ENCODE data around the gene WASHC4.

The WASHC4 gene, protein sequence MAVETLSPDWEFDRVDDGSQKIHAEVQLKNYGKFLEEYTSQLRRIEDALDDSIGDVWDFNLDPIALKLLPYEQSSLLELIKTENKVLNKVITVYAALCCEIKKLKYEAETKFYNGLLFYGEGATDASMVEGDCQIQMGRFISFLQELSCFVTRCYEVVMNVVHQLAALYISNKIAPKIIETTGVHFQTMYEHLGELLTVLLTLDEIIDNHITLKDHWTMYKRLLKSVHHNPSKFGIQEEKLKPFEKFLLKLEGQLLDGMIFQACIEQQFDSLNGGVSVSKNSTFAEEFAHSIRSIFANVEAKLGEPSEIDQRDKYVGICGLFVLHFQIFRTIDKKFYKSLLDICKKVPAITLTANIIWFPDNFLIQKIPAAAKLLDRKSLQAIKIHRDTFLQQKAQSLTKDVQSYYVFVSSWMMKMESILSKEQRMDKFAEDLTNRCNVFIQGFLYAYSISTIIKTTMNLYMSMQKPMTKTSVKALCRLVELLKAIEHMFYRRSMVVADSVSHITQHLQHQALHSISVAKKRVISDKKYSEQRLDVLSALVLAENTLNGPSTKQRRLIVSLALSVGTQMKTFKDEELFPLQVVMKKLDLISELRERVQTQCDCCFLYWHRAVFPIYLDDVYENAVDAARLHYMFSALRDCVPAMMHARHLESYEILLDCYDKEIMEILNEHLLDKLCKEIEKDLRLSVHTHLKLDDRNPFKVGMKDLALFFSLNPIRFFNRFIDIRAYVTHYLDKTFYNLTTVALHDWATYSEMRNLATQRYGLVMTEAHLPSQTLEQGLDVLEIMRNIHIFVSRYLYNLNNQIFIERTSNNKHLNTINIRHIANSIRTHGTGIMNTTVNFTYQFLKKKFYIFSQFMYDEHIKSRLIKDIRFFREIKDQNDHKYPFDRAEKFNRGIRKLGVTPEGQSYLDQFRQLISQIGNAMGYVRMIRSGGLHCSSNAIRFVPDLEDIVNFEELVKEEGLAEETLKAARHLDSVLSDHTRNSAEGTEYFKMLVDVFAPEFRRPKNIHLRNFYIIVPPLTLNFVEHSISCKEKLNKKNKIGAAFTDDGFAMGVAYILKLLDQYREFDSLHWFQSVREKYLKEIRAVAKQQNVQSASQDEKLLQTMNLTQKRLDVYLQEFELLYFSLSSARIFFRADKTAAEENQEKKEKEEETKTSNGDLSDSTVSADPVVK

GRCh38 chr12:105107494-105108371, at the start of gene WASHC4:
Gene WASHC4 (plus strand): TSS chr12:105107731. CDS start chr12:105107801, 70 bp downstream.
- DNase-seq: peak; percentile 92

DNA sequence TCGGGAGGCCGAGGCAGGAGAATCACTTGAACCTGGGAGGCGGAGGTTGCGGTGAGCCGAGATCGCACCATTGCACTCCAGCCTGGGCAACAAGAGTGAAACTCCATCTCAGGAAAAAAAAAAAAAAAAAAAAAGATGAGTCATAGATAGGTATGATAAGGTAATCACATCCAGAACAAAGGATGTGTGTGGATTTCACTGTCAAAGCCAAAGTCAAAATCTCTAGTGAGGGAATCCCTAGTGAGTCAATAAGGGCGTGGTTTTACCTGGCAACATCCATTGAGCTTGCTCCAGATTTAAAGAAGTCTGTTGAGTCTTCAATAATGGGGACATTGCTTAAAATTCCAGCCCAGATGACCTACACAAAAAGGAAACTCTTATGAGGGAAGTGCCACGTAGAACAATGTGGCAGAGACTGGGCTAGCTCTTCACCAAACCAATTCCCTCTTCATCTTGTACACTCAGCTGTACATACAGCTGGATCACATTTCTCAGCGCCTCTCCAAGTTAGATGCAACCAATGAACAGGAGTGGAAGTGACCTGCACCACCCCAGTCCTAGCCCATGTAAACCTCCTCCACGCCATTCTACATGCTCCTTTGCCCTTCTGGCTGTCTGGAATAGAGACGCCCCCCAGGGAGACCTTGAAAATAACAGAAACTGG, 46.7 kb upstream of the WASHC4 start:
- DNase-seq: no peak

DNA sequence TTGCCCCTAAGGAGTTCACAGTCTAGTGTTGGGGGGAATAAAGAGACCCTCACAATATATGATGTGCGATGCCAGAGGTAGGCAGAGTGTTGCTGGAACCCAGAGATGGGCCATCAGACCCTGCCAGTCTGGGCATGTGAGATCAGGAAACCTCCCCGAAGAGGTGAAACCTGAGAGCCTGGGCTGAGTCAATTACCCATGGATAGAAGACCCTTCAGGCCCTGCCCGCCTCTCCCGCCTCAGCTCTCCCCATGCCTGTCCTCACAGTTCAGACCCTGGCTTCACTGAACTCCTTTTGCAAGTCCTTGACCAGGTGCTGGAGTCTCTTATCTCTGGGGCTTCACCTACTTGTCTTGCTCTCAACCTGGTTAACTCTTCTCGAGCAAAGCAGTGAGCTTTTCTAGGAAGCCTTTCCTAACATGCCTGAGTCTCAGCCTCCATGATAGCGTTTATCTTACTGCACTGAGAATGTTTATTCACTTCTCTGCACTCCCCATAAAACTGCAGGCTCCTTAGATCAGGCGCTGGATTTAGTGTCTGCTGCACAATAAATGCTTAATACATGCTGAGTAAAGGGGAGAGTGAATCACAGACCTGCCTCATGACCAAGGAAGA, 42.9 kb upstream of the WASHC4 start:
- no peak for DNase-seq

- no peak for DNase-seq
Measured at GRCh38 chr12:105067511-105068031, 40.0 kb upstream of the WASHC4 start.

GRCh38 chr12:105069936-105070702, 37.4 kb upstream of the WASHC4 start:
- DNase-seq: no peak

DNA sequence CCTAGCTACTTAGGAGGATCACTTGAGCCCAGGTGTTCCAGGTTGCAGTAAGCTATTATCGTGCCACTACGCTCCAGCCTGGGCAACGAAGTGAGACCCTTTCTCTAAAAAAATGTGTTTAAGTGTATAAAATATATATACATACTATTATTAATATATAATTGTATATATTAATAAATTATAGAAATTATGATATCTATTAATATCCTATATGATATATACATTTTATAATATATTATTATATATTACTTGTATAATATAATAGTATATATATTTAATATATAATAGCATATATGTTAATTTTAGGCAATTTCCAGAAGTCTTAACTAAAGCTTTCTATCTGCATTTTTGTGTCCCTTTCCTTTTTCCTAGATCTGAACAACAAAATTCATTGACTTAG, 35.5 kb upstream of the WASHC4 start:
- DNase-seq: no peak

- DNase-seq: no peak
Measured at GRCh38 chr12:105072888-105073488, 34.5 kb upstream of the WASHC4 start.

DNA sequence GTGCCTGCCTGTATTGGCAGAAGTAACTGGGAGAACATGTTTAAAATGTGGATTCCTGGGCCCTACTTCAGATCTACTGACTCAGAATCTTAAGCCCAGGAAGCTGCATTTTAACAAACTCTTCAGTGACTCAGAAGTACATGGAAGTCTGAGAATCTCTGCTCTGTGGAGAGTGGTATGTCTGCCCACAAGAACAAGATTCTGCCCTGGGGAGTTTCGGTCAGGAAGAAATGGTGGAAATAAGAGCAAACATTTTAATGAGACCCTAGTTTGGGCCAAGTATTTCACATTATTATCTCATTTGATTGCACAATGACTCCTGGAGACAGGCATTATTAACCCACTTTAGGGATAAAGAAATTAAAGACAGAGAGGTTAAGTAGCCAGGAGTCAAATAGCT, 31.4 kb upstream of the WASHC4 start:
- no peak for DNase-seq

- no peak for DNase-seq
Measured at GRCh38 chr12:105076913-105077312, 30.6 kb upstream of the WASHC4 start.

DNA sequence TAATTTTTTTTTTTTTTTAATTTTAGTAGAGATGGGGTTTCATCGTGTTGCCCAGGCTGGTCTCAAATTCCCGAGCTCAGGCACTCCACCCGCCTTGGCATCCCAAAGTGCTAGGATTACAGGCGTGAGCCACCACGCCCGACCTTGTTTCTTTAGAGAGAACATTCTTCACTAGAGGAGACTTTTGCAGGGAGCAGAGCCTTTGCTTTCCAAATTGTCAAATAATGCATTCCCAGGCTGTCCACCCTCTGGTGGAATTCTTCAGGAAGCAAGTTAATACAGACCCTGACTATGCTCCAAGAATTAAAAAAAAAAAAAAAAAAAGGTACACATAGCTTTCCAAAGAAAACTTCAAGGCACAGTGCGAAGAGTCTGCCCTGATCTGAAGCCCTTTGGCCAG, 30.1 kb upstream of the WASHC4 start:
- DNase-seq: no peak

DNA sequence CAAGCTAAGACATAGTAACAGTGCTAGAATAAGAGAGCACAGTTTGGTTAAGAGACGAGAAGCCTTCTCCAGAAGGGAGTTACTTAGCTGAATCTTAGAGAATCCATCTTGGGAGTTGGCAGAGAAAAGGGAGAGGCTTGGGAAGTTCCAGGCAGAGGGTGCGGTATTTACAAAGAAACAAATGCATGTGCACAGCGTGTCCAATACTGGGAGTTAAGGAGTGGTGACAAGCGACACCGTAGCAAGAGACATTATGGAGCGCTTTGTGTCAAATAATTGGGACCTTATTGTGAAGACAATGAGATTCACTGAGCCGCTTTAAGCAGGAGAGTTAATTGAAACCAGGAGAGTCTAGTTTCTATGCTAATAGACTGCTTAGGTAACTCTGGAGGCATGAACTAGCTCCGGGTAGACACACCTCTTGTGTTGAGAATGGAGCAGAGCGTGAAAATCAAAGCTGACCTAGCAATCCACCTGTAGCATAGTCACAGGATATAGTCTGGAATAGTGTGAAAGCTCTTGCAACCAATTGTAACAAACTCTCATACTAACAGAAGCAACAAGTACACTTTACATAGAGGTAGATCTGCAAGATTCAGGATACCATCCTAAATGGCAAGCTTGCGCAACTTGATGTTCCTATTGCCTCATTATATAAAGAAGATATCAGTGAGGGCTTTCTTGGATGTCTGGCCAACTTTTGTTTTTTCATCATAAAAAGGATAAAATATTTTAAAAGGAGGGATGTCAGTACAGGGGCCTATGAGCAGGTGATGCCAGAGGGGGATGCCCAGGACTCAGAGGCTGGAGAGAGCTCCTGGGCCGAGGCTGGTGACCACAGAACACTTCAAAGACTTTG, 28.6 kb upstream of the WASHC4 start:
- DNase-seq: no peak

DNA sequence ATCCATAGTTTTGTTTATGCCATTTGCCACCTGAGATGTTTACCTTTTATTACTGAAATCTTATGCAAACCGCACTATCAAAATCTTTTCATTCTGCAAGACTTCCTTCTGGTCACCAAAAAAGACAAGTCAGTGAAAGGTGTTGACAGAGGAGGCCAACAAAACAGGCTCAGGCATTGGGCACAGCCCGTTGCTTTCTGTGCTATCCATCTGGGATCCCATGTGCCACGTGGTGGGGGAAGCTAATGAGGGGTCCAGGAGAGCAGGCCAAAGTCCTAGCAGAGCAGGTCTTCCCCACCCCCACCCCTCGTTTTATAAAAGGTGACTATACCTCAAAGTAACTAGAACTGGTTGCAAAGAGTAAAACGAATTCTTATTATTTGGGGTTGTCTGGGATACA, 24.5 kb upstream of the WASHC4 start:
- DNase-seq: no peak

GRCh38 chr12:105083551-105084105, 23.9 kb upstream of the WASHC4 start:
- DNase-seq: no peak

- DNase-seq: peak; percentile 50
Measured at GRCh38 chr12:105084251-105085250, 23.0 kb upstream of the WASHC4 start, which contains the start of gene ALDH1L2. Gene ALDH1L2 (minus strand): TSS chr12:105084458. CDS start chr12:105084436, 22 bp downstream.

DNA sequence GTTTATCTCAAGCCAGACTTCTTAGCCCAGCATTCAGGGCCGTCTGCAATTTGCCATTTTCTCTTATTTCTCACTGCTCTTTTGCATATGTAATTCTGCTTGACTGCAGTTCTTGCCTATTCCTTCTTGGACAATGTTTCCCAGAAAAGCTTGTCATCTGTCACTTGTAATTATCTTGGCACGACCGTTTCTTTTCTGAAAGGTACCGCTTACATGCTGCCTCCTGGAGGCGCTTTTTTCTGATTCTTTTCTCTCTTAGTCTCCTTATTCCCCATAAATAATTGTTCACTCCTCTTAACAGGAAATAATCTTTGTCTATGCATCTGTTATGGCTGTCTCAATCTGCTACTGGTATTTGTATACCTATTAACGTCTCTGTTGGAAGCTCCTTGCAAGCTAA, 22.0 kb upstream of the WASHC4 start:
- no peak for DNase-seq

GRCh38 chr12:105089817-105090216, 17.7 kb upstream of the WASHC4 start:
- DNase-seq: no peak

- DNase-seq: no peak
Measured at GRCh38 chr12:105090361-105090760, 17.2 kb upstream of the WASHC4 start.

Measured in stimulated activated CD4-positive, alpha-beta T cell treated with anti-CD3 and anti-CD28 coated beads, Interleukin-12 subunit alpha, Interleukin-12 subunit beta, amount 100 ng/mL, for 4 hours (primary cell).